ENCODE results near the gene PRKAA1.

- TF ChIP-seq CTCF (IDR thresholded peaks at IDR 0.05; ENCODE audit: poor library complexity, severe bottlenecking) (no peak), EP300 (conservative IDR thresholded peaks at IDR 0.05; ENCODE audit: poor library complexity, severe bottlenecking) (no peak), POLR2AphosphoS5 (IDR thresholded peaks at IDR 0.05) (no peak), MXI1 (conservative IDR thresholded peaks at IDR 0.05; ENCODE audit: poor library complexity, severe bottlenecking) (no peak), SMC3 (conservative IDR thresholded peaks at IDR 0.05; ENCODE audit: poor library complexity) (no peak), REST (IDR thresholded peaks at IDR 0.05; ENCODE audit: borderline replicate concordance) (no peak), RAD21 (conservative IDR thresholded peaks at IDR 0.05) (no peak), EZH2 (IDR thresholded peaks at IDR 0.05; ENCODE audit: borderline replicate concordance, insufficient read depth, low read length, poor library complexity, severe bottlenecking) (no peak)
Observed at GRCh38 chr5:40716590-40716989, 81.6 kb downstream of the PRKAA1 start.

Measured in neural cell (in vitro differentiated cells).